Endodermal cell (in vitro differentiated cells): ENCODE data around the gene SYCE1L. TPM values are rescaled to one million over a fixed set of nuclear protein-coding genes. Genes with fewer than 3 reads are reported as not detected.
"Not testable (repeated sequence)": the region's sequence is repeated elsewhere in the genome, so short reads cannot be mapped to it uniquely, and the experiment has no call there.

ENCODE experiments used
- DNase-seq: peaks from one replicate; pipeline ENCODE4 v3.0.0-alpha.2; 2017
- H3K27ac ChIP-seq: 2 replicates; pipeline ENCODE4 v1.5.1; 2013; ENCODE audit warnings: mild to moderate bottlenecking, low read depth, low read length, moderate library complexity
- H3K27me3 ChIP-seq: 2 replicates; pipeline ENCODE4 v1.6.1; 2013; ENCODE audit warnings: mild to moderate bottlenecking, low read length, moderate library complexity; ENCODE audit not compliant: insufficient read depth, control insufficient read depth, poor library complexity, severe bottlenecking
- H3K36me3 ChIP-seq: 2 replicates; pipeline ENCODE4 v1.7.0; 2013; ENCODE audit warnings: mild to moderate bottlenecking, low read length, moderate library complexity; ENCODE audit not compliant: control insufficient read depth, insufficient read depth
- H3K4me1 ChIP-seq: one replicate; pipeline ENCODE4 v1.7.0; 2013; ENCODE audit warnings: low read length; ENCODE audit not compliant: control insufficient read depth, insufficient read depth
- H3K4me3 ChIP-seq: 2 replicates; pipeline ENCODE4 v1.5.1; 2013; ENCODE audit warnings: mild to moderate bottlenecking, low read length, moderate library complexity
- H3K9ac ChIP-seq: 2 replicates; pipeline ENCODE4 v1.6.1; 2013; ENCODE audit warnings: mild to moderate bottlenecking, low read length, moderate library complexity; ENCODE audit not compliant: poor library complexity, severe bottlenecking; ENCODE audit errors: extremely low read depth
- H3K9me3 ChIP-seq: 2 replicates; pipeline ENCODE4 v1.6.1; 2013; ENCODE audit warnings: mild to moderate bottlenecking, low read length, moderate library complexity; ENCODE audit not compliant: control insufficient read depth
- H3K27ac Mint-ChIP-seq: 2 replicates; pipeline ENCODE4 v1.8.0; 2020; ENCODE audit warnings: mixed read lengths
- H3K27me3 Mint-ChIP-seq: 2 replicates; pipeline ENCODE4 v1.8.0; 2021; ENCODE audit warnings: mild to moderate bottlenecking, mixed read lengths; ENCODE audit not compliant: insufficient read depth
- H3K36me3 Mint-ChIP-seq: 2 replicates; pipeline ENCODE4 v1.8.0; 2020; ENCODE audit warnings: low read depth, mixed read lengths
- H3K4me1 Mint-ChIP-seq: 2 replicates; pipeline ENCODE4 v1.8.0; 2020; ENCODE audit warnings: mixed read lengths
- H3K4me3 Mint-ChIP-seq: 2 replicates; pipeline ENCODE4 v1.8.0; 2020; ENCODE audit warnings: mild to moderate bottlenecking, moderate library complexity, mixed read lengths
- H3K9me3 Mint-ChIP-seq: 2 replicates; pipeline ENCODE4 v1.8.0; 2020; ENCODE audit warnings: mild to moderate bottlenecking, mixed read lengths
- CTCF ChIP-seq: fragments of 200-600 bp; sonication (generic); conservative IDR thresholded peaks from 2 replicates; pipeline ENCODE4 v1.5.0; 2021; ENCODE audit warnings: antibody characterized with exemption, mild to moderate bottlenecking
- WGBS, 2 experiments: methylation state at CpG; one replicate each; pipeline versions ENCODE4 v1.1.5 to v1.1.7; 2013; ENCODE audit warnings: missing lambda C conversion rate in 2 of 2, mixed read lengths in 1 of 2; ENCODE audit not compliant: insufficient coverage in 1 of 2, insufficient read length in 1 of 2; 5-methylcytosine and 5-hydroxymethylcytosine counted together
- total RNA-seq, 2 donors: library from RNA; stranded (reverse); fragmentation: NEBNext Ultra II Directional in 1 of 2; extraction: Animal tissue kit (Norgen Biotek cat#: 25700) in 1 of 2; gene quantifications; 2 replicates in 1 of 2; 3 replicates in 1 of 2; pipeline ENCODE4 v1.2.1, GENCODE V29; 2021

Gene SYCE1L
- total RNA-seq, 2 donors from 2014 or later: 13.6 to 19.9 TPM

GRCh38 chr16:77172951-77173350 is 26.3 kb upstream of the SYCE1L start:
- no peak for DNase-seq
- Mint-ChIP-seq H3K4me1 (no peaks in the 10 kb centered on the region), H3K27ac (no peak overlapping the region), H3K9me3 (no peaks in the 10 kb centered on the region), H3K4me3 (no peak overlapping the region), H3K36me3 (no peaks in the 10 kb centered on the region), H3K27me3 (peaks cover 17% of the 10 kb centered on the region)
- Histone ChIP-seq H3K27me3 (no peaks in the 10 kb centered on the region), H3K9me3 (no peaks in the 10 kb centered on the region), H3K27ac (no peak overlapping the region), H3K9ac (no peak overlapping the region), H3K4me1 (no peaks in the 10 kb centered on the region), H3K4me3 (no peak overlapping the region), H3K36me3 (no peaks in the 10 kb centered on the region)
- no peak for TF ChIP-seq CTCF

- no peaks in the 10 kb centered on the region for H3K4me1 ChIP-seq
- no peak overlapping the region for H3K9ac ChIP-seq
- H3K27ac Mint-ChIP-seq: no peak overlapping the region
- H3K9me3 Mint-ChIP-seq: no peaks in the 10 kb centered on the region
- no peak overlapping the region for H3K27ac ChIP-seq
- no peak overlapping the region for H3K4me3 Mint-ChIP-seq
- H3K9me3 ChIP-seq: no peaks in the 10 kb centered on the region
- H3K4me1 Mint-ChIP-seq: no peaks in the 10 kb centered on the region
- no peak for TF ChIP-seq CTCF
- no peak overlapping the region for H3K4me3 ChIP-seq
- H3K36me3 Mint-ChIP-seq: no peaks in the 10 kb centered on the region
- peaks cover 5% of the 10 kb centered on the region for H3K27me3 ChIP-seq
- WGBS, 2 experiments: 77 to 80% methylated on average over 1 of the region's 1 CpG
- H3K27me3 Mint-ChIP-seq: peaks cover 4% of the 10 kb centered on the region
- DNase-seq: no peak
- no peaks in the 10 kb centered on the region for H3K36me3 ChIP-seq
Measured at GRCh38 chr16:77183137-77183536, 16.1 kb upstream of the SYCE1L start.

- H3K4me1 Mint-ChIP-seq, H3K27me3 ChIP-seq, H3K9me3 Mint-ChIP-seq, H3K36me3 ChIP-seq, H3K4me1 ChIP-seq, H3K36me3 Mint-ChIP-seq, H3K9me3 ChIP-seq, DNase-seq, H3K27me3 Mint-ChIP-seq, H3K9ac ChIP-seq, H3K27ac Mint-ChIP-seq, H3K4me3 ChIP-seq, H3K27ac ChIP-seq, H3K4me3 Mint-ChIP-seq: not testable (repeated sequence)
- 89% methylated on average over 1 of the region's 1 CpG; no CpG with 5 or more reads in 1 of the 2 experiments for WGBS, 2 experiments
Measured at GRCh38 chr16:77186298-77186697, 12.9 kb upstream of the SYCE1L start.

- H3K9me3 Mint-ChIP-seq: no peaks in the 10 kb centered on the region
- Histone ChIP-seq H3K36me3 (no peaks in the 10 kb centered on the region), H3K4me3 (peak overlapping the region; percentile 97), H3K9me3 (no peaks in the 10 kb centered on the region), H3K9ac (peak overlapping the region; percentile 73), H3K4me1 (peaks cover 4% of the 10 kb centered on the region), H3K27me3 (peaks cover 5% of the 10 kb centered on the region), H3K27ac (peak overlapping the region; percentile 68)
- peak overlapping the region; percentile 98 for H3K4me3 Mint-ChIP-seq
- peaks cover 11% of the 10 kb centered on the region for H3K4me1 Mint-ChIP-seq
- WGBS, 2 experiments: 0 to 1% methylated on average over 6 to 19 of the region's 19 CpGs
- H3K36me3 Mint-ChIP-seq: peaks cover 14% of the 10 kb centered on the region
- DNase-seq: no peak
- TF ChIP-seq CTCF: no peak
- H3K27me3 Mint-ChIP-seq: no peaks in the 10 kb centered on the region
- H3K27ac Mint-ChIP-seq: peak overlapping the region; percentile 96
Measured at GRCh38 chr16:77190190-77190477, 9.1 kb upstream of the SYCE1L start.
